SU-DHL-6 (cell line): Measurements from ENCODE around the gene PSME2.
A peak's percentile ranks its signal among the peaks of the same experiment; 100 is the strongest.

ENCODE experiments used
- H2AFZ ChIP-seq: fragments of 200-600 bp; sonication (generic); 2 replicates; pipeline ENCODE4 v1.6.1; 2014; ENCODE audit warnings: low read depth, mild to moderate bottlenecking, moderate library complexity, mixed read lengths, antibody characterized with exemption, low read length; ENCODE audit not compliant: severe bottlenecking
- H3F3A ChIP-seq: fragments of 200-600 bp; shearing (Covaris generic); 2 replicates; pipeline ENCODE4 v1.6.0; 2016; ENCODE audit warnings: antibody characterized with exemption, mild to moderate bottlenecking; ENCODE audit not compliant: insufficient read depth
- H3K27ac ChIP-seq: fragments of 200-600 bp; sonication (generic); 2 replicates; pipeline ENCODE4 v1.5.1; 2016; ENCODE audit warnings: low read depth, mild to moderate bottlenecking, low read length, moderate library complexity, mixed read lengths
- H3K27me3 ChIP-seq: fragments of 200-600 bp; sonication (generic), shearing (Covaris generic); 2 replicates; pipeline ENCODE4 v1.6.0; 2014; ENCODE audit warnings: mild to moderate bottlenecking, low read length
- H3K36me3 ChIP-seq: fragments of 200-600 bp; sonication (generic); 2 replicates; pipeline ENCODE4 v1.6.1; 2014; ENCODE audit warnings: mild to moderate bottlenecking, low read length, mixed read lengths
- H3K4me2 ChIP-seq: fragments of 300-600, 200-600 bp; shearing (Covaris generic), sonication (generic); 2 replicates; pipeline ENCODE4 v1.6.0; 2014; ENCODE audit warnings: low read length, low read depth, mild to moderate bottlenecking; ENCODE audit not compliant: poor library complexity, severe bottlenecking
- H3K4me3 ChIP-seq: fragments of 200-600 bp; sonication (generic); 2 replicates; pipeline ENCODE4 v1.5.1; 2014; ENCODE audit warnings: antibody characterized with exemption, low read length, mild to moderate bottlenecking, mixed read lengths; ENCODE audit not compliant: insufficient read depth, poor library complexity, severe bottlenecking
- H3K79me2 ChIP-seq: fragments of 200-600 bp; sonication (generic); 2 replicates; pipeline ENCODE4 v1.6.1; 2014; ENCODE audit warnings: mild to moderate bottlenecking, low read length, moderate library complexity; ENCODE audit not compliant: insufficient read depth
- H3K9ac ChIP-seq: fragments of 200-600 bp; sonication (generic); 2 replicates; pipeline ENCODE4 v1.7.0; 2014; ENCODE audit warnings: mild to moderate bottlenecking, low read length
- H3K9me2 ChIP-seq: fragments of 200-600 bp; sonication (generic); replicated peaks from 2 replicates; pipeline ENCODE4 v1.6.1; 2014; ENCODE audit warnings: low read length; ENCODE audit not compliant: insufficient read depth
- H3K9me3 ChIP-seq: fragments of 200-600 bp; sonication (generic); 2 replicates; pipeline ENCODE4 v1.6.1; 2014; ENCODE audit warnings: low read length, mixed read lengths; ENCODE audit not compliant: insufficient read depth
- H4K20me1 ChIP-seq: fragments of 200-600 bp; sonication (generic); 2 replicates; pipeline ENCODE4 v1.6.1; 2014; ENCODE audit warnings: low read depth, mild to moderate bottlenecking, antibody characterized with exemption, low read length, moderate library complexity, mixed read lengths
- EZH2phosphoT487 ChIP-seq: fragments of 200-600 bp; sonication (generic), shearing (Covaris generic); conservative IDR thresholded peaks from 2 replicates; pipeline ENCODE4 v1.6.1; 2018; ENCODE audit warnings: mild to moderate bottlenecking, antibody characterized with exemption, low read length, moderate library complexity, mixed read lengths
- TF ChIP-seq, protein P1 (sequence below): fragments of 200-600 bp; sonication (generic); IDR thresholded peaks from one replicate; pipeline ENCODE4 v1.5.1; 2017; ENCODE audit warnings: antibody characterized with exemption, mild to moderate bottlenecking, low read length, moderate library complexity; ENCODE audit not compliant: insufficient read depth, poor library complexity, severe bottlenecking

The PSME2 gene

GRCh38 chr14:24113801-24114531 is 32.4 kb downstream of the PSME2 start:
- peak overlapping the region; percentile 67 for H3K4me3 ChIP-seq
- peak overlapping the region; percentile 82 for H3K9ac ChIP-seq

DNA sequence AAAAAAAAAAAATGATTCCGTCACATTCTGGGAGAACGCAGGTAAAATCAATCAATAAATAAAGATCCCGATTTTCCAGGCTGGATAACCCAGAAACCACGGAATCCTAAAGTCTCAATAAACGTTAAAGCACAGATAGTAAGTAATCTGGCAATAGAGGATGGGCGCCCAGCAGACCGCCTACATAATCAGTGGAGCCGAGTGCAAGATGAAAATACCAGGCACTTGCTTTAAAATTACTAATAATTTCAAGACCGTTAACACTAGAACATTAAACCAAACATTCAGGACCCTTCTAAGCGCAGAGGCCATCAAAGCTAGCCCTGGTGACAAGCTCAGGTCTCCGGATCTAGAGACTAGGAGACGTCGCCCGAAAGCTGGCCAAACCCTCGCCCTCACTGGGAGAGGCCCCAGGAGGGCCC is 33.0 kb downstream of the PSME2 start:
- Histone ChIP-seq H3K4me3 (peak overlapping the region; percentile 67), H3K27ac (peak overlapping the region; percentile 90), H4K20me1 (no peaks in the 10 kb centered on the region), H3K9me3 (no peaks in the 10 kb centered on the region), H3F3A (peaks cover 16% of the 10 kb centered on the region; the same call in 1 of the 2 replicates), H3K9ac (peak overlapping the region; percentile 82), H3K79me2 (peaks cover 16% of the 10 kb centered on the region), H3K27me3 (no peaks in the 10 kb centered on the region), H2AFZ (peak overlapping the region; percentile 49), H3K4me2 (peak overlapping the region; percentile 89), H3K36me3 (no peaks in the 10 kb centered on the region), H3K9me2 (no peaks in the 10 kb centered on the region)
- TF ChIP-seq, protein P1, sequence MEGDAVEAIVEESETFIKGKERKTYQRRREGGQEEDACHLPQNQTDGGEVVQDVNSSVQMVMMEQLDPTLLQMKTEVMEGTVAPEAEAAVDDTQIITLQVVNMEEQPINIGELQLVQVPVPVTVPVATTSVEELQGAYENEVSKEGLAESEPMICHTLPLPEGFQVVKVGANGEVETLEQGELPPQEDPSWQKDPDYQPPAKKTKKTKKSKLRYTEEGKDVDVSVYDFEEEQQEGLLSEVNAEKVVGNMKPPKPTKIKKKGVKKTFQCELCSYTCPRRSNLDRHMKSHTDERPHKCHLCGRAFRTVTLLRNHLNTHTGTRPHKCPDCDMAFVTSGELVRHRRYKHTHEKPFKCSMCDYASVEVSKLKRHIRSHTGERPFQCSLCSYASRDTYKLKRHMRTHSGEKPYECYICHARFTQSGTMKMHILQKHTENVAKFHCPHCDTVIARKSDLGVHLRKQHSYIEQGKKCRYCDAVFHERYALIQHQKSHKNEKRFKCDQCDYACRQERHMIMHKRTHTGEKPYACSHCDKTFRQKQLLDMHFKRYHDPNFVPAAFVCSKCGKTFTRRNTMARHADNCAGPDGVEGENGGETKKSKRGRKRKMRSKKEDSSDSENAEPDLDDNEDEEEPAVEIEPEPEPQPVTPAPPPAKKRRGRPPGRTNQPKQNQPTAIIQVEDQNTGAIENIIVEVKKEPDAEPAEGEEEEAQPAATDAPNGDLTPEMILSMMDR: no peak
- TF ChIP-seq EZH2phosphoT487: no peak

More at GRCh38 chr14:24113801-24114531, 32.4 kb downstream of the PSME2 start:
- H3K27ac ChIP-seq: peak overlapping the region; percentile 90
- peaks cover 16% of the 10 kb centered on the region; the same call in 1 of the 2 replicates for H3F3A ChIP-seq
- no peaks in the 10 kb centered on the region for H3K36me3 ChIP-seq
- no peaks in the 10 kb centered on the region for H3K9me3 ChIP-seq
- H3K27me3 ChIP-seq: no peaks in the 10 kb centered on the region
- peaks cover 16% of the 10 kb centered on the region for H3K79me2 ChIP-seq
- peak overlapping the region; percentile 89 for H3K4me2 ChIP-seq
- H4K20me1 ChIP-seq: no peaks in the 10 kb centered on the region
- TF ChIP-seq, protein P1: no peak
- no peak for TF ChIP-seq EZH2phosphoT487
- peak overlapping the region; percentile 49 for H2AFZ ChIP-seq
- H3K9me2 ChIP-seq: no peaks in the 10 kb centered on the region

- peaks cover 16% of the 10 kb centered on the region; the same call in 1 of the 2 replicates for H3F3A ChIP-seq
- no peaks in the 10 kb centered on the region for H3K36me3 ChIP-seq
- no peaks in the 10 kb centered on the region for H3K9me2 ChIP-seq
- H3K79me2 ChIP-seq: peaks cover 3% of the 10 kb centered on the region; the same call in 1 of the 2 replicates
- H3K9ac ChIP-seq: no peak overlapping the region
- H3K4me3 ChIP-seq: no peak overlapping the region
- no peak overlapping the region for H3K4me2 ChIP-seq
- H2AFZ ChIP-seq: no peak overlapping the region
- H3K9me3 ChIP-seq: no peaks in the 10 kb centered on the region
- H4K20me1 ChIP-seq: no peaks in the 10 kb centered on the region
- H3K27me3 ChIP-seq: no peaks in the 10 kb centered on the region
- H3K27ac ChIP-seq: no peak overlapping the region
- TF ChIP-seq EZH2phosphoT487: no peak
- TF ChIP-seq, protein P1: no peak
Measured at GRCh38 chr14:24110523-24110922, 35.9 kb downstream of the PSME2 start.
